IPS-NIHi11 (cell line): ENCODE measurements around the gene CACNA2D3.

Source experiments
- DNase-seq: peaks from one replicate; pipeline ENCODE4 v3.0.0; 2012; ENCODE audit warnings: mixed read lengths, low spot score

The CACNA2D3 gene

GRCh38 chr3:55007971-55008370, 885.6 kb downstream of the CACNA2D3 start:
- DNase-seq: no peak

- no peak for DNase-seq
Observed at GRCh38 chr3:55009372-55009771, 887.0 kb downstream of the CACNA2D3 start.

GRCh38 chr3:55012091-55012490, 889.7 kb downstream of the CACNA2D3 start:
- no peak for DNase-seq

DNA sequence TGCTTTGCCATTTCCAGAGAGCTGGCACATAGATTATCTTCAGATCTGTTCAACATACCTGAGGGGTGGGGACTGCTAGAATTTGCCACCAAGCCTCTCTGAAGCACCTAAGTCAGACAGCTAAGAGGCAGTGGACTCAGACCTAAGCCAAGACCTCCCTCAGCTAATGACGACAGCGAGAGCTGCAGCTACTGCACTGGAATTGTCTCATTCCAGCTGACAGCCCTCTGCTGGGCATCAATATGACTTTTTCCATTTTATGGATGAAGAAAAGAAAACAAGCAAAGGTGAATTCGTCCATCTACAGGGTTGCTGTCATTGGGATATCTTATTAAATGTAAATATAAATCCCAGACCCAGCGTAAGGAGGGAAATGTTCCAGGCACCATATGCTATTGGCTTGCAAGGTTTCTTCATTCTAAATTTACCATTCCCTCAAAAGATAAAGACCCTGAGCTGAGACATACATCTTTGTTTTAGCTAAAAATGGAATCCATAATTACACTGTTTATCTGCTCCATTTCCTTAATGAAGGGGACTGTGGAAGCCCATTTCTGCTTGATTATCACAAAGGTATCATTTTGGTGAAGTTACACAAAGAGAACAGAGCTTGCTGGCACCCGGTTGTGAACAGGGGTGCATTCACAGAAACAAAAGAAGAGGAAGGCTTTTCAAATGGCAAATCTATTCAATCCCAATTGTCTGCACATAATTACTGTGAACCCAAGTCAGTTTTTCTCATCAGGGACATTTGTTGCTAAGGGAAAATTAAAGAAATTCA, 891.0 kb downstream of the CACNA2D3 start:
- DNase-seq: no peak

DNA sequence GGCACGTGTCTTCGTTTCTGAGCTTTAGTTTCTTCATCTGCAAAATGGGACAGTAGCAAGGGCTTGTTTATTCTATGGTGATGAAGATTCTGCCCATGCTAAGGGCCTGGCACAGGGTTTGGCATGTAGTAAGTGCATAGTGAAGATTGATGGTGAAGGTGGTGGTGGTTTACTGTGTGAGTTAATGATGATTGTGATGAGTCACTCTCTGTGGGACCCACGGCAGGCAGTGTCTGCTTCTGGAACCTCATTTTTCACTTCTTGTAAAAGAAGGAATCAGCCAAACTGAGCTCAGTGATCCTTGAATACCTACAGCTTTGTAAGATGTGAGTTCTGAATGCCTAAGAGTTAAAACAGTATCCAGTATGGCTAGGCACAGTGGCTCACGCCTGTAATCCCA, 891.7 kb downstream of the CACNA2D3 start:
- DNase-seq: no peak

DNA sequence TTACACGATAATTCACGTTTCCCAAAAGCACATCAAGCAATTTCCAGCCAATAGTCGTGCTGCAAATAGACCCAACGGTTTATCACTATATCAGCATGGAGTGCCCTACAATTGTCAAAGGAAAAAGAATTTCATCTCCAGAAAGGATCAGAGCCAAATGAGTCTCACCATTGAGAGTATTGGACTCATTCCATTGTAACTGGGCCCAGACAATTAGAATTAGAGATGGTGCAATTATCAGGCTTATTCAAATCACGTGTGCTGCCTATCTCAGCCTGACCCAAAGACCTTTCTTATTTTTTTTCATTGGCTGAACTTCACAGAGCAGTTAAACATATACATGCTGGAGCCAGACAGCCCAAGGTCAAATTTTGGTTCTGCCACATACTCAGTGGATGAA, 892.6 kb downstream of the CACNA2D3 start:
- no peak for DNase-seq

DNA sequence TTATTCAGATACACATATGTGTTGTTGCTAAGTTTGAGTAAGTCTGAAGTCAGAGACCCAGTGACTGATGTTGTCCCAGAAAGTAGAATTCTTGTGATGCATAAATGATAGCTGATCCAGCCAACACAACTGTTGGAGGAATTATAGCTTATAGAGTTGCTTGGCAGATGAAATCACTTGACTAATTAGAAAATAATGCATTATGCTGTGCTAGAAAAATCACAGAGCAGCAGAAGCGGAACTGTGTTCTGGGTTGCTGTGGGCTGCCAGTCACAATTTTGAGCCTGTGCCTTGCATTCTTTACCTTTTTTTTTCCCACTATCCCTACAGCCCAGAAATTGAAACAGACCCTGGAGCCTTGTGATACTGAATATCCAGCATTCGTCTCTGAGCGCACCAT, 895.5 kb downstream of the CACNA2D3 start:
- DNase-seq: no peak

GRCh38 chr3:55030938-55031337, 908.6 kb downstream of the CACNA2D3 start:
- DNase-seq: no peak

DNA sequence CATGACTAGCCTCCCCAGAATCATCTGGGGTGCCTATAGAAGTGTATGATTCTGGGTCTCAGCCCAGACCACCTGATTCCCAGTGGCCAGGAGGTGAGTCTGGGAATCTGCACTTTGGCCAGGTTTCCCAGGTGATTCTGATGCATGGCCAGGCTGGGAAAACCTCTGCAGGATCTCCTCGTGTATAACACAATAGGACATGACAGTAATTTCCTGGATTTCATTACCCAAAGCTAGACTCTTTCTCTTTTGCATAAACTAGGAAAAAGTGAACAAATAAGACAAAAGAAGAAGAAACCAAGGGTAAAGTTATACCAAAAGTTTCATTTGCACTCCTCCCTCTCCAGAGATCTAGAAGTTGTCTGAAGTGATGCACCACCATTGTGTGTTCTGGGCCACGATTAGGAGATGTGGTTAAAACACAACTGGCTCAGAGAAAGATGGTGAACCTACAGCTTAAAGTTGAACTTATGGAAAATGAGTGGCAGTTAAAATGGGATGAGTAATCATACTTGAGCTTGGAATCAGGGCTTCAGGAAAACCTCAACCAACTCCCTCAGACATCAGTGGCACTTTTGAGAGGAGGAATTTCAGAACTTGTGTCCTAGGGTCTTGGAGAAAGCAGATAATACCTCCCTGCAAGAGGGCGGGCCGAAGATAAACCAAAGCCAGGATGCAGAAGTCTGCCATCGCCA, 914.7 kb downstream of the CACNA2D3 start:
- DNase-seq: no peak

GRCh38 chr3:55042591-55042990, 920.2 kb downstream of the CACNA2D3 start:
- no peak for DNase-seq

GRCh38 chr3:55044486-55044885, 922.1 kb downstream of the CACNA2D3 start:
- DNase-seq: no peak

- DNase-seq: no peak
Observed at GRCh38 chr3:55059027-55059629, 936.8 kb downstream of the CACNA2D3 start.

GRCh38 chr3:55060896-55061719, 938.8 kb downstream of the CACNA2D3 start:
- DNase-seq: no peak

DNA sequence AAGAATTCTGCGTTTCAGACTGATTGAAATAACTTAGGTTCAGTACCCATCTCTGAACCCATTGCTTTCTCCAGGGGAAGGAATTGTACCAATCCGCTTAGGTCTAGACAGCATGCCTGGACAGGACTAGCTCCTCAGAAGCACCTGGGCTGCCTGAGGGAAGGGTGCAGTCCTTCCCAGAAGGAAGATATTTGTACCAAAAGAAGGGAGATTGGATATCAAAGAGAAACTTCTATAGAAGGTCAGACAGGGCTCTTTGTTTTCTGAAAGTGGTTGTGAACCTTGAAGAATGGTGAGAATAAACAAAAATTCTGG, 939.3 kb downstream of the CACNA2D3 start:
- DNase-seq: no peak

DNA sequence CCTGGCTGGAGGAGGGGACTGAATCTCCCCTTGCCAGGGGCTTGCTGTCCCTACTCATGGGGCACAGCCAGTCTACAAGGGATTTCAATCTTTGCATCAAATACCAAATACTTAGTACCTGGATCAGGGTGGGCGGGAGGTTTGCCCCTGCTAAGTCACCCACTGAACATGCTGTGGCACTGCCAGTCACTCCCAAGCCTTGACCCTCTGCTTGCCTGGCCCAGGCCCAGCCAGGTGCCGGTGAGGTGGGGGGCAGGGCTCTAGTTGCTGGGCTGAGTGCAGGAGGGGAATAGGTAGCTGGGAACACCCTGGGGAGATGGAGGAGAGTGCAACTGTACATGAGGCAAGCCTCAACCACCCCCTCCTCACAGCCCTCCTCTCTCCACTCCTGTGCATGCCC, 941.8 kb downstream of the CACNA2D3 start:
- no peak for DNase-seq

DNA sequence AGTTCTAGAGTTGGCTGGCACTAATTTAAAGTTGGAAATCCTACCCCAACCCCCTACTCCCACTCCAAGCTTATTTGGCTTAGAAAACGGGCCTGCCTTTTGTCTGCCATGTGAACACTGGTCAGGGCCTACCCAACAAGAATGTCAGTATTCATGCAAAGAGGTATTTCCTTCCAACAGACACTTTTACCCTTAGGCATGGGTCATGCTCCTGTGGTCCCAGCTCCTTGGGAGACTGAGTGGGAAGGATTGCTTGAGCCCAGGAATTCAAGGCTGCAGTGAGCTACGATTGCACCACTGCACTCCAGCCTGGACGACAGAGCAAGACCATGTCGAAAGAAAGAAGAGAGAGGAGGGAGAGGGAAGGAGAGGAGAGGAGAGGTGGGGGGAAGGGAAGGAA, 943.0 kb downstream of the CACNA2D3 start:
- no peak for DNase-seq

DNA sequence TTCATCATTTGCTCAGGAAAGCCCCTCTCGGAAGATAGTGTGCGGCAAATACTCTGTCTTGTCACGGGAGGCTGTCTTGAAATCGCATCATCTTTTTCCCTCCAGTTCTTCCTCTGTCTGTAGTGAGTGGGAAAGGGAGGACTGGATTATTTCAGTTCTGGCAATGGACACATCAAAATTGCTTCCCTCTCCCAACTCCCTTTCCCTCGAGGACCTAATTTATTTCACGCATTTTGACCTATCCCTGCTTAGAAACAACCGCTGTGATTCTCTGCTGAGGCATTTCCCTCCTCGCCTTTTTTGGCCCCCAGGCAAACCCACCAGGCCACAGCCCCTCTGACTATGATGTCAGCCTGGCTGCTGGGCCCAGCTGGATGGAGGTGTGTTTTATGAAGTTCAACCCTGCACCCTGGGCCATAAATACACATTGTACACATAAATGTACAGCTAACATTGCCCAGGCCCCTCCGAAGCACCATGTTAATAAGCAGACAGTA, 944.2 kb downstream of the CACNA2D3 start:
- DNase-seq: no peak

GRCh38 chr3:55069950-55070349, 947.6 kb downstream of the CACNA2D3 start:
- DNase-seq: no peak

GRCh38 chr3:55074796-55075195, 952.4 kb downstream of the CACNA2D3 start:
- DNase-seq: no peak

- DNase-seq: no peak
Observed at GRCh38 chr3:55075846-55076245, 953.5 kb downstream of the CACNA2D3 start.

- DNase-seq: no peak
Observed at GRCh38 chr3:55077726-55078125, 955.4 kb downstream of the CACNA2D3 start.

DNA sequence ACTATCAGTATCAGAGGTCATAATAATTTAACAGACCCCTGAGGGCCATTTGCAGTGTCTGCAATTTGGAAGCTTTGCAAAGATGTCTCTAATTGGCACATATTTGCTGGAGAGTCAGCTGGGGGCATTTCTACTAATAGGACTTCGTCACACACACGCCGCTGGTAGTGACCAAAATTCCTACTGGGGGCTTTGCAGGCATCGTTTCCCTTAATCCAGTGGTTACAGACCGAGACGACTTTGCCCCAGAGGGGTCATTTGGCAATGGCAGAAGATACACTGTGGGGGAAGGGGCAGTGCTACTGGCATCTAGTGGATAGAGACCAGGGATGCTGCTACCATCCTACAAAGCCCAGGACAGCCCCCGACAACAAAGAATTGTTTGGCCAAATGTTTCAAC, 956.5 kb downstream of the CACNA2D3 start:
- DNase-seq: no peak
